Fibroblast of skin of back (primary cell): ENCODE results near the gene METTL25B.
A peak's percentile ranks its signal among the peaks of the same experiment; 100 is the strongest.

Experiments used
- DNase-seq: peaks from one replicate; pipeline ENCODE4 v3.0.0-alpha.2; 2013

The METTL25B gene

DNA sequence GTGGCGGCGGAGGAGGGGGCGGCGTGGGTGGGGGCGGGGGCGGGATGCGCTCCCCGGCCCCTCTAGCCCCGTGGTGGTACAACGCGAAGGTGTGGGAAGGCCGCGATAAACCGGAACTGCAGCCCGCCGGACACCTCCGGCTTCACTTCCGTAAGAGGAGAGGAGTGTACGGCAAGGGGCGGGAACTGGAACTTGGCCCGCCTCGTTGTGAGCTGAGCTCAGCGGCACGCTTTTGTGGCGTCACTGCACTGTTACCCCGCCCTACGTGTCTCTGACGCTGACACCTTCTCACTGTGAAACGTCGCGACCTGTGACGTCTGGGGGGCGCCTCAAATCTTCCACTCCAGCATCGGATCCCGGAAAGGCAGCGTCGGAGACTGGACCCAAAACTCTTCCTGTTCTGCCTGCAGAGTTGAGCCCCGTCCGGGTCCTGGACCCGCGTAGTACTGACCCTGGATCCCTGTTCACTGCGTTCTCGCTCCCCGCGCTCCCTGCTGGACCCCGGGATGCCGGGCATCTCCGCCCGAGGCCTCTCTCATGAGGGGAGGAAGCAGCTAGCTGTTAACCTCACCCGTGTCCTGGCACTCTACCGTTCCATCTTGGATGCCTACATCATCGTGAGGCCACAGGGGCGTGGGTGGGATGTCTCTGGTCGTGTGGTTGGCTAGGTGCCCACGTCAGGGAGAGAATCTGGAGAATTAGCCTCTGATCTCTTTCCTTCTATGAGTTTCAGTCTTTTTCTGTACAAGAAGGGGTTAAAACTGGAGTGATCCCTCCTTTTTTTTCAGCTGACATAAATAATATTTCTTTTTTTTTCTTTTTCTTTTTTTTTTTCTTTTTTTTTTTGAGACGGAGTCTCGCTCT is 562 bp downstream of the METTL25B start, which contains the start of gene ISG20L2:
Gene ISG20L2 (minus strand): TSS at position 168 of the 864 bp plus-strand sequence. CDS start 1,114 bp downstream, outside the sequence.
- DNase-seq: peak; percentile 97

DNA sequence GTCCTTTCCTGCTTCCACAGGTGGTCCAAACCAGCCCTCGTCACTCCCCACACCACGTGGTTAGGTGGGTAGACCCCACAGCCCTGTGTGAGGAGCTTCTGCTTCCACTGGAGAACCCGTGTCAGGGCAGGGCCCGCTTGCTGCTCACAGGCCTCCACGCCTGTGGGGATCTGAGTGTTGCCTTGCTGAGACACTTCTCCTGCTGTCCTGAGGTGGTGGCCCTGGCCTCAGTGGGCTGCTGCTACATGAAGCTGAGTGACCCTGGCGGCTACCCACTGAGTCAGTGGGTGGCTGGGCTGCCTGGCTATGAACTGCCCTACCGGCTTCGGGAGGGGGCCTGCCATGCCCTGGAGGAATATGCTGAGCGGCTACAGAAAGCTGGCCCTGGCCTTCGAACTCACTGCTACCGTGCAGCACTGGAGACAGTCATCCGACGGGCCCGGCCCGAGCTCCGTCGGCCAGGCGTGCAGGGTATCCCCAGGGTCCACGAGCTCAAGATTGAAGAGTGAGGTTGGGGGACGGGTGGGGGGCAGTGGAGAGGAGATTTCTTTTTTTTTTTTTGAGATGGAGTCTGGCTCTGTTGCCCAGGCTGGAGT is 5.8 kb downstream of the METTL25B start:
- no peak for DNase-seq

DNA sequence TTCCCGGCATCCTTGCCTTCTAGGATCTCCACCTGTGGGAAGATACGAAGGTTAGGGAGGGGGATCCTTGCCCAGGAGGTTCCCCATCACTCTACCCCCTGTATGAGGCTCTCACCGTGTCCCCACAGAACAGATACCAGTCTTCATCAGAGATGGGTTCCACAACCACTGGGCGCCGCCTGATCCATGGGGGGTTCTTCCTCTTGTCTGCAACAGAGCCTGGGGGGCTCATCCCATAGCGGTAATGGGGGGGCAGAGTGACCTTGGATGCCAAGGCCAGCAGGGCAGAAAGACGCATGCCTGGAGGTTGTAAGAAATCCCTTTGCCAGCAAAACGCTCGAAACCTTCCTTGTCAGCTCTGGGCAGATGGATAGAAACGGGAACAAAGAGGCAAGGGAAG is 10.1 kb downstream of the METTL25B start:
- DNase-seq: no peak

DNA sequence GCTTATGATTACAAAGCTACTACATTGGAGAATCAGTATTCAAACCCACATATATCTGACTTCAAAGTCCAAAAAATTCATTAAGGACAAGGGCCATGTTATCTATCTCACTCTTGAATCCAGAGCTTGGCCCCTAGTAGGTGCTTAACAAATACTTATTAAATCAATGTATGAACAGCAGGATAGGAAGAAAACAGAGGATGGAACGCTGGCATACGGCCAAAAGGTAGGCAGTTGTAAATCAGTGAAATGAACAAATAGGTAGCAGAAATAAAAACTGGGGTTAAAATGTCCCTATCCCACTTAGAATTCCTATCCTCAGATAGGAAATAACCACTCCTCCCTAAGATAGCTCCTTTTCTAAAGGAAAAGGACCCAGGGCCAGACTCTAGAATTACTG is 10.6 kb downstream of the METTL25B start:
- DNase-seq: no peak

DNA sequence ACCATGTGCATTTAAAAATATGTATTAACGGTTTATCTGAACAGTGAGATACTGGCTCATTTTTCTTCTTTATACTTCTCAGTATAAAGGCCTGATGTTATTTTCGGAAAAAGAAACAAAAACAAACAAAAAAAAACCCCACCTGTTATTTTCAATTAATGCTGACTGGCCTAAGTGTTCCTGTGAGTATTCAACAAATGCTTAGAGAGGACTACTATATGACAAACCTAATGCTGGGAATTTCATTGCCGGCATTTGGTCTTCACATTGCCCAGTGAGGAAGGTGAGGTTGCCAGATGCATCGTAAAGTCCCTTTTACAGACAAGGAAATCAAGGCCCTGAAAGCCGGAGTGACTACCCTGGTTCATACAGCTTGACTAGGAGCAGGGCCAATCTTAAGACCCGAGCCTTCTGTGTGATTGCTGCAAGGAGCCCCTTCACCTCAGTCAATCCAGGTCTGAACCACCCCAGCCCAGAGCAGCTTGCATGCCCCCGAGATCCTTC is 12.0 kb downstream of the METTL25B start:
- no peak for DNase-seq

DNA sequence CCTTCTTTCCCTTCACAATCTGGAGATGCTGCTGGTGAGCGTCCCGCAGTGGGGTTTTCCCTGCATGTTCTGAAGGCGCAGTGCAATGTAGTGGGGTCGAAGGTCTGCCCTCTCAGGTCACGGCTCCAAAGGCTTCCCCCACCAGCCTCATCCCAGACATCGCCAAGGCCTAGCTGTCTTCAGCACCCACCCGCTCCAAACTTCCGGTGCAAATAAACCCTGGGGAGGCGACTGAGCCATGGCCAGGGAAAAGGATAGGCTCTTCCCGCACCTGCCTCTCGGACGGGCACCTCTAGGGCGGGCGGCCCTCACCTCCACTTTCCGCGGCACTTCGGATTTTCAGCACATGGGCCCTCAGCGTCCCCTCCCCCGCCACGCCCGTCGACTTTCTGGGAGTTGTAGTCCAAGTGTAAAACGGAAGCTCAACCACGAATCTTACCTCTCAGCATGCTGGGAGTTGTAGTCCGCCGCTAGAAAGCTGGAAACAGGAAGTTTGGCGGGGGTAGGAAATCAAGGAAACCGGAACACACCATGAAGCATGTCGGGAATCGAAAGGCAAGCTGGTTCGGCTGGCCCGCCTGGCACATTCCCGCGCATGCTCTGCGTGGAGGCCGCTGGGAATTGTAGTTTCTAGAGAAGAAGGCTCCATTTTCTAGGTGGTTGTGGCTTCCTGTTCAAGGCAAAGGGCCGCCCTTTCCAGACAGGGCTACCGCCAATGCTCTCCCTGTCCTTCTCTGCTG is 12.6 kb downstream of the METTL25B start, which contains the start of gene MRPL24:
Gene MRPL24 (minus strand): TSS at position 348 of the 740 bp plus-strand sequence. CDS start 2,384 bp downstream, outside the sequence.
- peak; percentile 100 for DNase-seq

DNA sequence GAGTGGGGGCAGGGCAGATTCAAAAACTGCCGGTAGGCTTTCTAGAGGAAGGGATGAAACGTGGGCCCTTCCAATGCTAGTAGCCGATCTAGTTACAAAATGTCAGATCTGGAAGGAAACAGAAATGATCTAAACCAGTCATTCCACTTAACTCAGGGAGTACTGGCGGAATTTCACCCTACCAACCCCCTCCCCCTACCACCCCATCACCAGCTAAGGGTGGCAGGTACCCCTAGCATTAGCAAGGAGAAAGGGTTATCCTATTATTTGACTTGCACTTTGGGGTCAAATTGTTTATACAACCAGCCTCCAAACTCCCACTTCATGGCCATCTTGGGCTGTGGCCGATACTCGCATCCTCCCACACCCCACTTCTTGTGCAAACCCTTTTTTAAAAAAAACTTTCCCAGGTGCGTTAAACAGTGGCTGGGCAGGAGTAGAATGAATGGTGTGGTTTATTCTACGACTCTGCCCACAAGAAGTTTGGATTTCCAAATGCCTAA is 13.3 kb downstream of the METTL25B start:
- DNase-seq: no peak

DNA sequence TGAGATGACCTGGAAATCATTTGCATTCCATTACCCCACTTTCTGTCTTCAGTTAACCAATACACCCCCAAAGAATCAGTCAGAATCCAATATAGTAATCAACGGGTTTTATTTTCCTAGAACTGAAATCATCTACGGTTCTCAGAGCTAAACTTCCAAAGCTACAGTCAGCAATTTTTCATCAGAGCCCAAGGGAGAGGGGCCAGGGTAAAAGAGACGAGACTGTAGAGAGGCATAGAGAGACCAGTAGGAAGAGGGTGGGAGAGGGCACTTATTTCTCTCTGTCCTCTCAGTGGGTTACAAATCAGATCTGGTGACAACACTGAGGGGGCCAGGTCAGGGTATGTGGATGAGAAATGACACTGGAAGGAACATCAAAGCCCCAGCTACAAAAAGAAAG is 13.7 kb downstream of the METTL25B start:
- DNase-seq: no peak

DNA sequence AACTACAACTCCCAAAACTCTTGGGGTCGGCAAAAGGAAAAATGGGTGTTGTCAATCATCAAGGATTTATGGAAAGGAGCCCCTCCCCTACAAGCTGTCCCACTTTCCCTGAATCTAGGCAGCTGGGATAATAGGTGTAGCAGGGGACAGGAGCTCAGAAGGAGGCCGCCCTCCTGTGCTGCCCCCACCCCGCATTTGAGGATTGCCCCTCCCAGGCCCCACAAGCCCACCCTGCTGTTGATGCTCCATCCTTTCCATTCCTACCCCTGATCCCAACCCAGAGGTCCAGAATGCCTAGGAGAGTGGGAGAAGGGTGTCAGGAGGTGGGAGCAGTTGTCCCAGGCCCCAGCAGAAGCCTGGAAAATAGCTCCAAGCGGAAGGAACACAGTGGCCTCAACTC is 14.5 kb downstream of the METTL25B start:
- DNase-seq: no peak

DNA sequence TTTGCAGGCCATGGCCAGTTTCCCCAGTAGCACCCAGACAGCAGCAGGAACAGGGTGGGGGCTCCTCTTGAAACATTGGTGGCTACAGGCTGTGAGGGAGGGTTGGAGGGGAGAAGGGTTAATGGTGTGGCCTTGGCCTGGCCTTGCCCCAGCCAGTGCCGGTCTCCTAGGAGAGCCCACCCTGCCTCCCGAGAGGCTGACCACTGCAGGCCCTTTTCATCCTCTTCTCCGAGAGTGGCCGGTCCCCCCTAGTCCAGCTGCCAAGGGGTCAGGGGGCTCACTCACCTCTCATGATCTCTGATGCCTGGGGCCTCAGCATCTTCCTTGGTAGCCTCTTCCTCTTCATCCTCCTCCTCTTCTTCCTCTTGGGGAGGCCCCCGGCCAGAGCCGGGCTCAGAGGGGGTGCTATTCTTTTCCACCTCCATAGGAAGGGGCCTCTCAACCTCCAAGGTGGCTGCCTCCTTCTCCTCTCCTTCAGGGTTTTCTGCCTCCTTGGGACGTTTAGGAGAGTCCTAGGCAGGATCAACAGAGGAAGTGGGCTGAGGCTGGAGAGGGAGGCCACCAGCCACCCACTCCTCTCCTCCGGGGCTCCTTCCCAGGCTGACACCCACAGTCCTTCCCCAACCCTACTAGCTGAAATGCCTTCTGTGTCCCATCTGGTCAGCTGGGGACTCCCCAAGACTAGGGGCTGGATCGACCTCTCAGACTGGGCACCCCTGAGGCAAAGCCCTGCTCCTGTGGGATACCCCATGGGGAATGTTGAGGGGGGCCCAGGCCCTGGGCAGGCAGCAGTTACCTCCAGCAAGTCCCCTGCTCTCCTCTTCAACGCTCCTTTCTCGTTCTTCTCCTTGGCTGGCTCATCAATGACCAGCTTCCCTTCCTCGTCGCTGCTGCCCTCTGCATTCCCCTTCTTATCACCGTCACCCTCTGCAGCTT is 15.4 kb downstream of the METTL25B start:
- DNase-seq: no peak

DNA sequence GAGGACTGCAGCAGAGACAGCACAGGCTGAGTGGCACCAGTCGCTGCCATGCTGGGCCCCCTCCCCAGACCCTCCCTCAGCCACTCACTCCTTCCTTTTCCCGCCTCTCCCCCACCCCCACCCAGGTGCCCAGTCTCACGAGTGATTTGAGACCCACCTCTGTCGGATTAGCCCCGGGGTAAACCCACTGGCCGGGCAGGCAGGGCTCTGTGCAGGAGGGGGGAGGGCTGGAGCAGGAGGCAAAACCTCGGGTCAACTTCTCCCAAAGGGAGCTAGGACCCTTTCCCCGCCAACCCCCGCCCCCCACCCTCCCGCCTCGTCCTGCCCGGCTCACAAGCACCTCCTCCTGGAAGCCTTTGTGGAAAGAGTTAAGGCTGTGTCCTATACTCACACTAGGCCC is 16.1 kb downstream of the METTL25B start:
- no peak for DNase-seq

DNA sequence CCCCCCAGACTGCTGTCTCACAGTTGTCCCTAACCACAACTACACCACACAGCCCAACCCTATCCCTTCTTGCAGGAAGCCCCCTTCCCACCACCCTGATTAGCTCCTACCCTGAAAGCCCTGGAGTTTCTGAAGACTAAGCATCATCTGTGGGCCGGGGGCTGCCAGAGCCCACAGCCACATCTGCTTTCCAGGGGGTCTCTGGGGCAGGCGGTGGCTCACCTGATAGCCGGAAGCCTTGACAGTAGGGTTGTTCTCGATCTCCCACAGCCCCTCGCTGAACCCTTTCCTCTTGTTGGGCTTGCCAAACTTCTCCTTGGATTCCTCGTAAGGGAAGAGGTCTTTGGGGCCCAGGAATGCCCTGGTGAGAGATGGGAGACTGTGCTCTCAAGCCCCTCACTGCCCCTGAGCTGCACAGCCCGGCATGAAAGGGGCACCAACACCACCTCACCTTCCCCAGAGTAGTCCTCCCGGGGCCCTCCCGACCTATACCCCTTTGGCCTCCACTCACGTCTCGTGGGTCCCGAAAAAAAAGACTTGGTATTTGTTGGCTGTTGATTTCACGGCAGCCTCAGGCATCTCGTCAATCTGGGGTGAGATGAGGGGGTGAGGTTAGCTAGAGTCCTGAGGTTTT is 16.6 kb downstream of the METTL25B start:
- no peak for DNase-seq

DNA sequence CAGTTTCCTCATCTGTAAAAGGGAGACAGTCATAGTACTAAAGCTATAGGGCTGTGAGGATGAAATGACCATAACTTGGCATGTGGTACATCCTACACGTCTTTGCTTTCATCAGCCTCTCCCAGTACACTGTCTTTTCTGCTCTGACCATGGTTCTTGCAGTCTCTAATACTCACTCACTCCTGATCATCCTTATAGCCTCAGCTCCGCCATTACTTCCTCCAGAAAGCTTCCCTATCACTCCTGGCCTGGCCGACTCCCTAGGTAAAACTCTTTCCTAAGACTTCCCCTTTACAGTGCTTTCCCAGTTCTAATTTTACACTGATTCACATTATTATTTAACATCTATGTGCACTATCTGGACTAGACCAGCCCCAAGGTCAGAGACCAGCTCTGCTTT is 17.6 kb downstream of the METTL25B start:
- DNase-seq: no peak

DNA sequence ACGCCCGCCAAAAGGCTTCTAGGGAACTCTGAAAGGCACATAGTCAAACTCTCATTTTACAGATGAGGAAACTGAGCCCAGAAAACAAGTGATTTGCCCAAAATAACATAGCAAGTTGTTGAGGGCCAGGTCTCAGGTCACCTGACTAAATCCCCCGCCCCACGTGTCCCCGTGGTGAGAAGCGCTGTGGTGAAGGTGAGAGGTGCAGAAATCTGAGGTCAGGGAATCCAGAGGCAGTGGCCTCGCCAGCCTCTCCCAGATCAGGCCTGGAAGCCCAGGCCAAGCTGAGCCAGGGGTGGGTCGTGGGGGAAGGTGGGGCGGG is 18.1 kb downstream of the METTL25B start:
- DNase-seq: no peak

DNA sequence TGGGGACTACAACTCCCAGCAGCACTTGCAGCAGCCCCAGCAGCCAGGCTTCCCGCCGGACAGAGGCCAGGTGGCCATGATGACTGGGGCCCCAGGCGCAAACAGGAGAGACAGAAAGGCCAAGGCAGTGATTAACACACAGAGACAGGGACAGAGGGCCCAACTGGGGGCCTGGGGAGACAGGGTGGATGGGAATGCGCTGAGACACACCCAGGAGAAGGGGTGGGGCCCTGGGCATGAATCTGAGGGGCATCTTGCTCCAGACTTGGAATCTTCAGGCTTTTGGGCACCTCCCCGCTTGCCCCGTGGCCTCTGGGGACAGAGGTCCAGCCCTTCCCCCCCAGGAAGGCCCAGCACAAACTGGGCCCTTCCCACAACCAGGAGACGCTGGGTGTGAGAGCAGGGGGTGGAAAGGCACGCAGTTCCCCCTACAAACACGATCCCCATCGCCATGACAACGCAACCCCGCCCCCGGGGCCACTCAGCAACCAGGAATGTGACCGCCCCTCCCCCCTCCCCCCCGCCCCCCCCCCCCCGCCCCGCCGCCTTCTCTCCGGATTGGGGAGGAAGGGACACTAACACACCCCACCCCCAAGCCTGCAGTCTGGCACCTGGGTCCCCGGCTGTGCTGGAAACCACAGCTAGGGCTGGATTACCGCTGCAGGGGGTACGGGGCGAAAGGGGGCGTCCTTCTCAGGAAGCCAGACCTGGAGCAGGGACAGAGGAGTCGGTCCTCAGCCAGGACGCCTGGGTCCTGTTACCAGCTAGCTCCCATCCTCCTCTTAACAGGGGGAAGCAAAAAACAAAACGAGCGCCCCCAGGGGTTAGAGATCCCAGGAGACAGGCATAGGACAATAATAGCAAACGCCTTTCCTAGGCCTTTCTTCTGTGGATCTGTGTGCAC is 18.7 kb downstream of the METTL25B start:
- DNase-seq: peak; percentile 97

DNA sequence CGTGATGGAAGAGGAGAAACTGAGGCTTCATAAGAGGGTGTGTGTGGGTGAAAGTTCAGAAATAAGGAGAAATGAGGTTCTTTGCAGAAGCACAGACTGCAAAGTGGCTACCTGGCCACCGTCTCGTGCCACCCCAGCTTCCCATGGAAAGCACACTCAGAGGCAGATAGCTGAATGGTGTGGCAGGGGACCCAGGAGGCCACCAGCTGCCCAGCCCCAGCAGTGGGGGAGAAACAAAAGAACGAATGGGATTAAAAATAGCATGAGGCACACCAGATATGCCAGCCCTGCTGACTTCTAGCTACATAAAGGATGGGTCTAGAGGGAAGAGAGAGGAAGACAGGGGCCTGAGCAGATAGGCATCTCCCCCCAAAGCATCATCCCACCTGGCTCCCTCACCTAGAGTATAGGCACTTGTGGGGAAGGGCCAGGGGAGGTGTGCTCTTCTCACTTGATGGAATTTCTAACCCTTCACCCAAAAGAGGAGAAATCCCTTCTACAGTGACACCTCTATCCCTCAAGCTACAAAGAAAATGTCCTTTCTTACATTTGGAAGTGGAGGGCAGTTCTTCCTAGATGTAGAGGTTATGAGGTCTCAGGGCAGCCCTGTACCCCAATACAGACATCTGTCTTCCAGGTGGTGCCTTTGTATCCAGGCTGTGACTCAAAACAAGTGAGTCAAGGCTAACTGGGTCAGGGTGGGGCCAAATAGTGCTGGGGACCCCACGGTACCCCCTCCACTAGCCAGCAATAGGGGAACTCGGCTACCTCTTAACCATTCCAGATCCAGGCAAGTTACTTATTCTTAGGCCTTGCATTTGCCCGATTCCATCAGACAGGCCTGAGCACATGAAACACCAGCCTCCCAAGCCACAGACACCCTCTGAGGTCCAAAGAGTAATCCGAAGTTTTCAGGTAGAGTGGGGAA is 19.7 kb downstream of the METTL25B start:
- peak; percentile 30 for DNase-seq

DNA sequence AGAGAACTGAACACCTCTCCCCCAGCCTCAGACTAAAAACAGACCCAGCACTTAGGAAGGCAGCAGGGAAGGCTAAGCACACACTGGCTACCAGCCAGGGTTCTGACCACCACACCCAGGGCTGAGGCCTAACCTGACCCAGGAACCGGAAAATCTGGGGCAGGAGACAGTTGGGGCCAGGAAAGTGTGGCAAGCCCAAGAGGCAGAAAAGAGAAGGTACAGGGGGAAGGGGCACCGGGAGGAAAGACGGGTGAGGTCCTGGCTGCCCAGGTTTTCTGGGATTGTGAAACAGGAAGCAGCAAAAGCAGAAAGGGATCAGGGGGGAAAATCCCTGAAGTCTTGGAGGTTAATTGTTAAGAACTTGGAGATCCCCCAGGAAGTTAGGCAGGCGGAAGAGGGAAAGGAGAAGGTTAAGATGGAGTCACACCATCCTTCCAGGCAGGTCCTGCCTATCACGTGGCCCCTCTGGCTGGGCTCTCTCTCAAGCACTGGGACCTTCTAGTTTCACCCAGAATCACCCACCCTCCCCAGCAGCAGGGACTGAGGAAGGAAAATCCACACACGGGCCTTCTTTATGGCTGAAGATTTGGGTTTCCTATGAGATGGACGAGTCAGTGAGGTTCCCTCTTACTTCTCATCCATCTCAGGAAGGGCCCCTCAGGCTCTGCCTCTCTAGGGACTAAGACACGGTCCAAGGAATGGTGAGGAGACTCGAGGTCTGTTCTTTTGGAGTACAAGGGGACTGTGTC is 20.6 kb downstream of the METTL25B start:
- peak; percentile 44 for DNase-seq

DNA sequence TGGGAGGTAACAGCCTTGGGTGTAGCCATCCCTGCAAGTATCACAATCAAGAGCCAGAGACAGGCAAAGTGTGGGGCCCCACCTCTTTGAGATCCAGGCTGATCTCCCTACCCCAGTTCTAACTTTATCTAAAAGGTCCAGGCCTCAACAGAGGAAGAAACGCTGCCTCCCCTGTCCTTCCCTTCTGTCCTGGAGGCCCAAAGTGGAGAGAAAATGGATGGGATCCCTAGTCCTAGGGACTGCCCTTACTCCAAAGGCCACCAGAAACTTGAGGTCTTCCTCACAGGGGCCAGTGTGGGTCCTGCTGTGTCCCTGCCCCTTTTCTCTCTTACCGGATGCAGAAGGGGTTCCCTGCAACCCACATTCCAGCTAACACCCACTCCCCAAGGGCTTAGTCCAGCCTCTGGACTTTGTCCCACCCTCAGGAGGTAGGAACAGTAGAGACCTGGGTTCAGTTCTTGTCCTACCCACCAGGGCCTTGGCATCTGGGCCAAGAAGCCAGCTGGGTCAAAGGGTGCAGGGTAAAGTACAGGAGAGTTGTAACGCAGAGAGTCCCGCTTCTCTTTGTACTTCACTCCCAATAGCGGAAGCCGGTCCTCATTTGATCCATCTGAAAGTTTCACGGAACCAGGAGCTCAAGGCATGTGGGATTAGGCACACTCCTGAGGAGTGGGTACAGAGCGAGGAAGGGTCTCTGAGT is 21.3 kb downstream of the METTL25B start:
- no peak for DNase-seq
